HCT116 (cell line): ENCODE data around the gene ATXN1. TPM values are rescaled to one million over a fixed set of nuclear protein-coding genes. Genes with fewer than 3 reads are reported as not detected.

Experiments used
- ATAC-seq: fragments of 200-7000 bp; cut with Tn5 transposase; 2 replicates; pipeline ENCODE4 v1.9.1; 2020; ENCODE audit warnings: mild to moderate bottlenecking, moderate library complexity
- BruUV-seq: library from RNA; stranded (reverse); fragments of 400-500 nt; replicated peaks from 2 replicates; lab custom pipeline; 2021; lab: Mats Ljungman, UMichigan
- CTCF ChIA-PET: fragments of 300-600 bp; sonication (Branson Sonifier 250); formaldehyde crosslinking; loops from one replicate; lab custom pipeline; 2021; ENCODE audit warnings: antibody characterized with exemption; lab: Charles Lee
- POLR2A ChIA-PET: fragments of 300-600, 350-600 bp; sonication (Branson Sonifier 250); formaldehyde crosslinking; loops from one replicate; lab custom pipeline; 2021; ENCODE audit warnings: antibody characterized with exemption; lab: Charles Lee
- RAD21 ChIA-PET, 2 experiments: fragments of 300-600 bp; sonication (Branson Sonifier 250); formaldehyde crosslinking; loops; one replicate each; lab custom pipeline; 2023; ENCODE audit warnings: low total read pairs in 2 of 2; ENCODE audit not compliant: uncharacterized antibody in 2 of 2, unreplicated experiment in 2 of 2, low non-redundant PET in 1 of 2; lab: Charles Lee
- DNase-seq: peaks from one replicate; pipeline ENCODE4 v3.0.0-alpha.2; 2010; ENCODE audit warnings: low read depth, low spot score
- H2AFZ ChIP-seq: fragments of 200-600 bp; shearing (Covaris generic), sonication (generic); 2 replicates; pipeline ENCODE4 v1.6.1; 2017; ENCODE audit warnings: low read depth, mixed run types, mixed read lengths, antibody characterized with exemption, low read length; ENCODE audit not compliant: poor library complexity, severe bottlenecking
- H3K27ac ChIP-seq: 2 replicates; pipeline ENCODE4 v1.5.1; 2012; ENCODE audit warnings: low read depth, low read length
- H3K27me3 ChIP-seq: fragments of 200-600 bp; sonication (generic); 2 replicates; pipeline ENCODE4 v1.6.1; 2016; ENCODE audit warnings: mixed run types, low read length, mixed read lengths; ENCODE audit not compliant: insufficient read depth
- H3K36me3 ChIP-seq, 2 experiments: fragments of 200-500 bp in 1 of 2; fragments of 200-600 bp in 1 of 2; sonication (Bioruptor generic) in 1 of 2; sonication (generic) in 1 of 2; 2 replicates each; pipeline versions ENCODE4 v1.5.1 to v1.6.1; 2014 to 2016; ENCODE audit warnings: low read length in 2 of 2, inconsistent platforms in 1 of 2, mixed read lengths in 1 of 2, mixed run types in 1 of 2; ENCODE audit not compliant: insufficient read depth in 2 of 2, control insufficient read depth in 1 of 2
- H3K4me1 ChIP-seq, 2 experiments: fragments of 200-600 bp in 1 of 2; sonication (generic) in 1 of 2; 2 replicates each; pipeline versions ENCODE4 v1.5.1 to v1.6.1; 2012 to 2017; ENCODE audit warnings: low read length in 2 of 2, inconsistent platforms in 1 of 2, mild to moderate bottlenecking in 1 of 2, mixed read lengths in 1 of 2, mixed run types in 1 of 2, moderate library complexity in 1 of 2; ENCODE audit not compliant: insufficient read depth in 2 of 2, control insufficient read depth in 1 of 2
- H3K4me2 ChIP-seq: fragments of 200-600 bp; sonication (generic); 2 replicates; pipeline ENCODE4 v1.6.1; 2017; ENCODE audit warnings: mixed run types, low read length, mixed read lengths
- H3K4me3 ChIP-seq, 2 experiments: fragments of 200-600 bp in 1 of 2; sonication (generic) in 1 of 2; replicated peaks in 1 of 2; 2 replicates each; pipeline ENCODE4 v1.5.1; 2011 to 2016; ENCODE audit warnings: low read length in 2 of 2, control low read depth in 1 of 2, low read depth in 1 of 2, mild to moderate bottlenecking in 1 of 2, mixed read lengths in 1 of 2, mixed run types in 1 of 2
- H3K79me2 ChIP-seq: fragments of 200-600 bp; sonication (generic); 2 replicates; pipeline ENCODE4 v1.6.1; 2017; ENCODE audit warnings: mild to moderate bottlenecking, mixed run types, low read length, moderate library complexity, mixed read lengths; ENCODE audit not compliant: insufficient read depth
- H3K9ac ChIP-seq: fragments of 200-600 bp; sonication (generic); 2 replicates; pipeline ENCODE4 v1.6.1; 2016; ENCODE audit warnings: low read length, mixed read lengths
- H3K9me2 ChIP-seq: fragments of 200-600 bp; sonication (generic), shearing (Covaris generic); 2 replicates; pipeline ENCODE4 v1.6.1; 2017; ENCODE audit warnings: mixed run types, mild to moderate bottlenecking, moderate library complexity; ENCODE audit not compliant: insufficient read depth
- H3K9me3 ChIP-seq, 2 experiments: fragments of 200-500 bp in 1 of 2; fragments of 200-600 bp in 1 of 2; sonication (Bioruptor generic) in 1 of 2; sonication (generic) in 1 of 2; 2 replicates each; pipeline ENCODE4 v1.6.1; 2014 to 2017; ENCODE audit warnings: low read length in 2 of 2, mixed read lengths in 2 of 2, inconsistent platforms in 1 of 2, low read depth in 1 of 2, mild to moderate bottlenecking in 1 of 2, mixed run types in 1 of 2, moderate library complexity in 1 of 2; ENCODE audit not compliant: control insufficient read depth in 1 of 2, insufficient read depth in 1 of 2
- H4K20me1 ChIP-seq: fragments of 200-600 bp; sonication (generic), shearing (Covaris generic); 2 replicates; pipeline ENCODE4 v1.6.1; 2017; ENCODE audit warnings: mixed run types, mild to moderate bottlenecking, moderate library complexity; ENCODE audit not compliant: insufficient read depth
- CBX3 ChIP-seq: IDR thresholded peaks from 2 replicates; pipeline ENCODE4 v1.6.1; 2012; ENCODE audit warnings: low read depth
- CEBPB ChIP-seq: IDR thresholded peaks from 2 replicates; pipeline ENCODE4 v1.6.1; 2012; ENCODE audit warnings: low read depth
- EZH2 ChIP-seq: fragments of 200-600 bp; sonication (generic); IDR thresholded peaks from 2 replicates; pipeline ENCODE4 v1.6.1; 2017; ENCODE audit warnings: antibody characterized with exemption, mixed run types
- FOSL1 ChIP-seq: IDR thresholded peaks from 2 replicates; pipeline ENCODE4 v1.6.1; 2012; ENCODE audit warnings: low read depth
- JUND ChIP-seq: IDR thresholded peaks from 2 replicates; pipeline ENCODE4 v1.6.1; 2012
- POLR2A ChIP-seq: IDR thresholded peaks from 2 replicates; pipeline ENCODE4 v1.7.0; 2011; ENCODE audit warnings: borderline replicate concordance; ENCODE audit not compliant: insufficient read depth, insufficient read length; ENCODE audit errors: extremely low read depth
- RAD21 ChIP-seq: IDR thresholded peaks from 2 replicates; pipeline ENCODE4 v1.6.1; 2012; ENCODE audit warnings: low read depth, mild to moderate bottlenecking
- SRF ChIP-seq: IDR thresholded peaks from 2 replicates; pipeline ENCODE4 v1.6.1; 2012; ENCODE audit warnings: low read depth
- YY1 ChIP-seq: IDR thresholded peaks from 2 replicates; pipeline ENCODE4 v1.6.1; 2011; ENCODE audit warnings: low read length, low read depth, moderate library complexity, mild to moderate bottlenecking; ENCODE audit not compliant: insufficient replicate concordance; ENCODE audit errors: extremely low read depth
- ZFX ChIP-seq: fragments of 450-650 bp; IDR thresholded peaks from 2 replicates; pipeline ENCODE4 v1.6.1; 2017
- ZNF274 ChIP-seq: fragments of 200-500 bp; sonication (Bioruptor generic); IDR thresholded peaks from 2 replicates; pipeline ENCODE4 v1.6.1; 2014; ENCODE audit warnings: mild to moderate bottlenecking, low read depth, low read length, inconsistent platforms
- intact Hi-C: fragments of 100-400 bp; cut with micrococcal nuclease; formaldehyde crosslinking; loops from 2 replicates; pipeline ENCODE4 v1.10.0; 2022
- total RNA-seq: library from RNA; stranded (reverse); gene quantifications from one replicate; pipeline ENCODE4 v1.2.1, GENCODE V29; 2021; ENCODE audit not compliant: unreplicated experiment
- TF ChIP-seq, protein P1 (sequence below): IDR thresholded peaks from 2 replicates; pipeline ENCODE4 v1.6.1; 2012
- TF ChIP-seq, protein P2 (sequence below): IDR thresholded peaks from 2 replicates; pipeline ENCODE4 v1.6.1; 2011; ENCODE audit warnings: mild to moderate bottlenecking, low read length, moderate library complexity; ENCODE audit not compliant: insufficient replicate concordance; ENCODE audit errors: extremely low read depth
- TF ChIP-seq, protein P3 (sequence below), 3 experiments: fragments of 200-600 bp in 1 of 3; sonication (generic) in 1 of 3; IDR thresholded peaks in 2 of 3; conservative IDR thresholded peaks in 1 of 3; 2 replicates each; pipeline ENCODE4 v1.5.1; 2012 to 2017; ENCODE audit warnings: low read depth in 2 of 3, low read length in 2 of 3, antibody characterized with exemption in 1 of 3, borderline replicate concordance in 1 of 3, control low read depth in 1 of 3, mild to moderate bottlenecking in 1 of 3, mixed read lengths in 1 of 3, mixed run types in 1 of 3, moderate library complexity in 1 of 3; ENCODE audit not compliant: insufficient read depth in 1 of 3
- TF ChIP-seq, protein P4 (sequence below): IDR thresholded peaks from 2 replicates; pipeline ENCODE4 v1.6.1; 2012; ENCODE audit warnings: low read depth

The ATXN1 gene
- total RNA-seq, 1 experiment from 2014 or later = 21.0 TPM

DNA sequence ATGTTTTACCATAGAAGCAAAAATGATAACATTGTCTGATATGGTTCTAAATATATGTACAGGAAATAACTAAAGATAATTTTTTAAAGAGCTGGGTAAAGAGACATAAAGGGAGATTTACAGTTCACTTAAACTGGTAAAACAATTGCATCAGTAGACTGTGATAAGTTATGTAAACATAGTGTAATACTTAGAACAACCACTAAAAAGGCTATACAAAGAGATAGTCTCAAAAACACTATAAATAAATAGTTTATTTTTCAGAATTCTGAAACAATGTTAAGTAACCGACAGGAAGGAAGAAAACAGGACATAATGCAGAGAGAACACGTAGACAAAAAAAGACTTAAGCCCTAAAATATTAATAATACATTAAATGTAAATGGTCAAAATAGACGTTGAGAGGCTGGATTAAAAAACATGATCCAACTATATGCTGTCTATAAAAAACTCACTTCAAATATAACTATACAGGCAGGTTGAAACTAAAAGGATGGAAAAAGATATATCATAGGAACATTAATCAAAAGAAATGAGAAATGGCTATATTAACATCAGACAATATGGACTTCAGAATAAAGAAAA, 32.7 kb upstream of the ATXN1 start:
- intact Hi-C loops = no loop called here
- no peak overlapping the region for H3K9ac ChIP-seq
- H3K79me2 ChIP-seq = no peaks in the 10 kb centered on the region
- no peaks in the 10 kb centered on the region for H4K20me1 ChIP-seq
- no peaks in the 10 kb centered on the region for H3K4me1 ChIP-seq
- H3K36me3 ChIP-seq = no peaks in the 10 kb centered on the region
- ChIA-PET POLR2A (no interaction called here), RAD21 (no interaction called here), CTCF (interaction anchor here (0.9 kb wide), 1 partner anchor 10 kb away, joined by 3 read pairs; no protein-coding TSS in a partner anchor)
- H3K4me3 ChIP-seq = no peak overlapping the region
- no peak overlapping the region for H3K4me2 ChIP-seq
- no peaks in the 10 kb centered on the region for H3K9me3 ChIP-seq
- DNase-seq = no peak
- no peak for ATAC-seq
- no peak overlapping the region for H3K27ac ChIP-seq
- BruUV-seq = no TSS peak
- TF ChIP-seq ZNF274 (no peak), RAD21 (no peak), POLR2A (no peak), ZFX (no peak), FOSL1 (no peak), EZH2 (no peak), CEBPB (no peak), YY1 (no peak), SRF (no peak), CBX3 (no peak), JUND (no peak)
- TF ChIP-seq, protein P1, sequence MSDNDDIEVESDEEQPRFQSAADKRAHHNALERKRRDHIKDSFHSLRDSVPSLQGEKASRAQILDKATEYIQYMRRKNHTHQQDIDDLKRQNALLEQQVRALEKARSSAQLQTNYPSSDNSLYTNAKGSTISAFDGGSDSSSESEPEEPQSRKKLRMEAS = no peak
- TF ChIP-seq, protein P2, sequence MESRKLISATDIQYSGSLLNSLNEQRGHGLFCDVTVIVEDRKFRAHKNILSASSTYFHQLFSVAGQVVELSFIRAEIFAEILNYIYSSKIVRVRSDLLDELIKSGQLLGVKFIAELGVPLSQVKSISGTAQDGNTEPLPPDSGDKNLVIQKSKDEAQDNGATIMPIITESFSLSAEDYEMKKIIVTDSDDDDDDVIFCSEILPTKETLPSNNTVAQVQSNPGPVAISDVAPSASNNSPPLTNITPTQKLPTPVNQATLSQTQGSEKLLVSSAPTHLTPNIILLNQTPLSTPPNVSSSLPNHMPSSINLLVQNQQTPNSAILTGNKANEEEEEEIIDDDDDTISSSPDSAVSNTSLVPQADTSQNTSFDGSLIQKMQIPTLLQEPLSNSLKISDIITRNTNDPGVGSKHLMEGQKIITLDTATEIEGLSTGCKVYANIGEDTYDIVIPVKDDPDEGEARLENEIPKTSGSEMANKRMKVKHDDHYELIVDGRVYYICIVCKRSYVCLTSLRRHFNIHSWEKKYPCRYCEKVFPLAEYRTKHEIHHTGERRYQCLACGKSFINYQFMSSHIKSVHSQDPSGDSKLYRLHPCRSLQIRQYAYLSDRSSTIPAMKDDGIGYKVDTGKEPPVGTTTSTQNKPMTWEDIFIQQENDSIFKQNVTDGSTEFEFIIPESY = no peak
- TF ChIP-seq, protein P3, sequence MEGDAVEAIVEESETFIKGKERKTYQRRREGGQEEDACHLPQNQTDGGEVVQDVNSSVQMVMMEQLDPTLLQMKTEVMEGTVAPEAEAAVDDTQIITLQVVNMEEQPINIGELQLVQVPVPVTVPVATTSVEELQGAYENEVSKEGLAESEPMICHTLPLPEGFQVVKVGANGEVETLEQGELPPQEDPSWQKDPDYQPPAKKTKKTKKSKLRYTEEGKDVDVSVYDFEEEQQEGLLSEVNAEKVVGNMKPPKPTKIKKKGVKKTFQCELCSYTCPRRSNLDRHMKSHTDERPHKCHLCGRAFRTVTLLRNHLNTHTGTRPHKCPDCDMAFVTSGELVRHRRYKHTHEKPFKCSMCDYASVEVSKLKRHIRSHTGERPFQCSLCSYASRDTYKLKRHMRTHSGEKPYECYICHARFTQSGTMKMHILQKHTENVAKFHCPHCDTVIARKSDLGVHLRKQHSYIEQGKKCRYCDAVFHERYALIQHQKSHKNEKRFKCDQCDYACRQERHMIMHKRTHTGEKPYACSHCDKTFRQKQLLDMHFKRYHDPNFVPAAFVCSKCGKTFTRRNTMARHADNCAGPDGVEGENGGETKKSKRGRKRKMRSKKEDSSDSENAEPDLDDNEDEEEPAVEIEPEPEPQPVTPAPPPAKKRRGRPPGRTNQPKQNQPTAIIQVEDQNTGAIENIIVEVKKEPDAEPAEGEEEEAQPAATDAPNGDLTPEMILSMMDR (IDR thresholded peaks at IDR 0.05 in 2 of 3, conservative IDR thresholded peaks at IDR 0.05 in 1 of 3; ENCODE audit: borderline replicate concordance in 1 of 3, insufficient read depth in 1 of 3, low read depth in 2 of 3, low read length in 2 of 3) = no peak; a peak in 1 of 6 replicates
- TF ChIP-seq, protein P4, sequence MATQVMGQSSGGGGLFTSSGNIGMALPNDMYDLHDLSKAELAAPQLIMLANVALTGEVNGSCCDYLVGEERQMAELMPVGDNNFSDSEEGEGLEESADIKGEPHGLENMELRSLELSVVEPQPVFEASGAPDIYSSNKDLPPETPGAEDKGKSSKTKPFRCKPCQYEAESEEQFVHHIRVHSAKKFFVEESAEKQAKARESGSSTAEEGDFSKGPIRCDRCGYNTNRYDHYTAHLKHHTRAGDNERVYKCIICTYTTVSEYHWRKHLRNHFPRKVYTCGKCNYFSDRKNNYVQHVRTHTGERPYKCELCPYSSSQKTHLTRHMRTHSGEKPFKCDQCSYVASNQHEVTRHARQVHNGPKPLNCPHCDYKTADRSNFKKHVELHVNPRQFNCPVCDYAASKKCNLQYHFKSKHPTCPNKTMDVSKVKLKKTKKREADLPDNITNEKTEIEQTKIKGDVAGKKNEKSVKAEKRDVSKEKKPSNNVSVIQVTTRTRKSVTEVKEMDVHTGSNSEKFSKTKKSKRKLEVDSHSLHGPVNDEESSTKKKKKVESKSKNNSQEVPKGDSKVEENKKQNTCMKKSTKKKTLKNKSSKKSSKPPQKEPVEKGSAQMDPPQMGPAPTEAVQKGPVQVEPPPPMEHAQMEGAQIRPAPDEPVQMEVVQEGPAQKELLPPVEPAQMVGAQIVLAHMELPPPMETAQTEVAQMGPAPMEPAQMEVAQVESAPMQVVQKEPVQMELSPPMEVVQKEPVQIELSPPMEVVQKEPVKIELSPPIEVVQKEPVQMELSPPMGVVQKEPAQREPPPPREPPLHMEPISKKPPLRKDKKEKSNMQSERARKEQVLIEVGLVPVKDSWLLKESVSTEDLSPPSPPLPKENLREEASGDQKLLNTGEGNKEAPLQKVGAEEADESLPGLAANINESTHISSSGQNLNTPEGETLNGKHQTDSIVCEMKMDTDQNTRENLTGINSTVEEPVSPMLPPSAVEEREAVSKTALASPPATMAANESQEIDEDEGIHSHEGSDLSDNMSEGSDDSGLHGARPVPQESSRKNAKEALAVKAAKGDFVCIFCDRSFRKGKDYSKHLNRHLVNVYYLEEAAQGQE = no peak
- no peaks in the 10 kb centered on the region for H3K9me2 ChIP-seq
- H3K27me3 ChIP-seq = no peaks in the 10 kb centered on the region
- H2AFZ ChIP-seq = peak overlapping the region; percentile 19
